Uterus (tissue), 2 donors: ENCODE results near the gene SMPDL3A.

Source experiments
- CTCF ChIP-seq, 4 experiments: fragments of 200-600 bp in 2 of 4; fragments of 450-650 bp in 2 of 4; sonication (generic) in 2 of 4; IDR thresholded peaks; one replicate each; pipeline ENCODE4 v1.5.1; 2016 to 2019; ENCODE audit warnings: antibody characterized with exemption in 4 of 4, mild to moderate bottlenecking in 2 of 4, moderate library complexity in 1 of 4
- POLR2A ChIP-seq, 2 donors: fragments of 450-650 bp; IDR thresholded peaks; one replicate each; pipeline ENCODE4 v1.6.1; 2016; ENCODE audit warnings: antibody characterized with exemption in 2 of 2, mild to moderate bottlenecking in 1 of 2, moderate library complexity in 1 of 2

GRCh38 chr6:122753688-122754056 lies 35.4 kb upstream of the SMPDL3A start:
- no peak for TF ChIP-seq CTCF (IDR thresholded peaks at IDR 0.05)
- TF ChIP-seq POLR2A (IDR thresholded peaks at IDR 0.05) = no peak
